Fibroblast of lung (primary cell): Measurements from ENCODE around the gene AGTR1.

Source experiments
- CTCF ChIP-seq, 2 donors: IDR thresholded peaks in 1 of 2; conservative IDR thresholded peaks in 1 of 2; 1 replicate in 1 of 2; 2 replicates in 1 of 2; pipeline ENCODE4 v1.5.1; 2011 to 2012; ENCODE audit warnings: low read length in 2 of 2, control low read depth in 1 of 2, inconsistent platforms in 1 of 2, low read depth in 1 of 2, mild to moderate bottlenecking in 1 of 2
- EZH2 ChIP-seq: IDR thresholded peaks from 2 replicates; pipeline ENCODE4 v1.5.1; 2012; ENCODE audit warnings: low read length, control low read depth, mild to moderate bottlenecking; ENCODE audit errors: missing control alignments

DNA sequence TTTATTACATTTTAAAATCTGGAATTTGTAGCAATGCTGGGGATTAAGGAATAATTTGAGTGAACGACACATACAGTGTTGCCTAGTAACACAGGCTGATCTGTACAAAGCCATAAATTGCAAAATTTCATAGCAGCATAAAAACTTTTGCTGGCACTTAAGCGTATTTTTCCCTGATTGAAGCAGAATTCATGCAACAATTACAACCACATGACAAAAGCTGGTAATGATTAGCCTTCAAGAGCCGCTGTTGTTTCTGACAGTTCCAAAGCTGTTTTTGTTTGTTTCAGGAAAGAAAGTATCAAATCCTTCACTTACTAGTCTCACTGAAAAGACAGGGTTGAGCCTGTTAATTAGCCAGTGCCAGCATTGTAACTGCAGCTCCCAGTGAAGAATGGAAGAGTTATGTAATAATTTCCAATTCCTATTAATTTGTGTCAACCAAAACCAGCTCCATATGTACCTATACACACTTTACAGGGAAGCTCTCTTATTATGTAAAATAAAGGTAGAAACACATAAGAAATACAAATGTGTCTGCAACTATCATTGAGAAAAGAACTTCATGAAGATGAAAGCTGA is 60.7 kb downstream of the AGTR1 start:
- TF ChIP-seq CTCF (conservative IDR thresholded peaks at IDR 0.05 in 1 of 2, IDR thresholded peaks at IDR 0.05 in 1 of 2; ENCODE audit: low read depth in 1 of 2, low read length in 2 of 2) (no peak), EZH2 (no peak)
